ENCODE results near the gene GRIN3A.
A peak's percentile ranks its signal among the peaks of the same experiment; 100 is the strongest.
"Not testable (repeated sequence)": the region's sequence is repeated elsewhere in the genome, so short reads cannot be mapped to it uniquely, and the experiment has no call there.

GRIN3A gene

DNA sequence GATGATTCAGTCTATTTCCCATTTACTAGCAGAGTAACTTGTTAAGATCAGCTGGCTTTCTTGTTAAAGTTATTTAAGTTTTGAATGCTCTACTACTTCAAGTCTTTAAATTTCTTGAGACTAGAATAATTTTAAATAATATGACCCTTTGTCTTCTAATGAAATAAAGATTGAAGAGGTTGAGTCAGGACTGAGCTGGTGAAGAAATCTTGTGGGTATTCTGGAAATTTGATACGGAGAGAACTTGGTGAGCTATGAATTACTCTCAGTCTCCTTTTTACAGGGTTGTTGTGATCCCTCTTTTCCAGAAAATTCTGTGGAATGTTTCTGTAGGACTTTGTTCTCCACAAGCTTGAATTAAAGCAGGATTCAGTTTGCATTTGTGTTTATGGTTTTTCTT is 175.5 kb downstream of the GRIN3A start:
- H3K9me3 Mint-ChIP-seq (ENCODE audit: low read depth) = peaks cover 4% of the 10 kb centered on the region
- peaks cover 58% of the 10 kb centered on the region for H3K36me3 Mint-ChIP-seq
- no peak overlapping the region for H3K27ac Mint-ChIP-seq

DNA sequence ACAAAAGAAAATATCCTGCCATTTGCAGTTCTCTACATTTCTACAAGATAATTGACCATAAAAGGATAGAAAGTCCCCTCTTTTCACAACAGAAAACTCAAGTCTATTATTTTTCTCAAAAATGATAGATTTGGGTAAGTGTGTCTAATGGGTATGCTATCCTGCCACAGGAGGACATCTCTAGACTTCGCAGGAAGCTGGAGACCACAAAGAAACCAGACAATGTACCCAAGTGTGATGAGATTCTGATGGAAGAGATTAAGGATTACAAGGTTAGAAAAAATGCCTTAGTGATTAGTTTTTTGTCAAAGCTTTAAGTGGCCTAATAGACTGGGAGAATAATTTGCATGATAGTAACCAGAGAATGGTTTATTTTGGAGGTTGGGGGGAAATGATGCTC is 176.7 kb downstream of the GRIN3A start:
- H3K4me1 Mint-ChIP-seq (ENCODE audit: low read depth) = peaks cover 26% of the 10 kb centered on the region
- H3K9me3 Mint-ChIP-seq (ENCODE audit: low read depth) = peaks cover 4% of the 10 kb centered on the region
- H3K27ac Mint-ChIP-seq = peak overlapping the region; percentile 62
- no peak overlapping the region for H3K4me3 Mint-ChIP-seq
- peaks cover 64% of the 10 kb centered on the region for H3K36me3 Mint-ChIP-seq
- no peaks in the 10 kb centered on the region for H3K27me3 Mint-ChIP-seq

More for the DNA sequence above, 175.5 kb downstream of the GRIN3A start:
- Mint-ChIP-seq H3K27me3 (no peaks in the 10 kb centered on the region), H3K4me1 (ENCODE audit: low read depth) (peaks cover 35% of the 10 kb centered on the region), H3K4me3 (no peak overlapping the region)

DNA sequence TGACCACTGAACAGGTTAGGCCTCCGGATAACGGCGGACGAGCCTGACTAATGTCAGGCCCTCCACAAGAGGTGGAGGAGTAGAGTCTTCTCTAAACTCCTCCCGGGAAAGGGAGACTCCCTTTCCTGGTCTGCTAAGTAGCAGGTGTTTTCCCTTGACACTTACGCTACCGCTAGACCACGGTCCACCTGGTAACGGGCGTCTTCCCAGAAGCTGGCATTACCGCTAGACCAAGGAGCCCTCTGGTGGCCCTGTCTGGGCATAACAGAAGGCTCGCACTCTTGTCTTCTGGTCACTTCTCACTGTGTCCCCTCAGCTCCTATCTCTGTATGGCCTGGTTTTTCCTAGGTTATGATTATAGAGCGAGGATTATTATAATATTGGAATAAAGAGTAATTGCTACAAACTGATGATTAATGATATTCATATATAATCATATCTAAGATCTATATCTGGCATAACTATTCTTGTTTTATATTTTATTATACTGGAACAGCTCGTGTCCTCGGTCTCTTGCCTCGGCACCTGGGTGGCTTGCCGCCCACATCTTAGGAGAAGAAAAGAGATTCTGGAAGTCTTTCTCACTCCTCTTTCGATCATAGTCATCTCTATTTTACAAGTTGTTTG is 188.9 kb downstream of the GRIN3A start:
- H3K27ac Mint-ChIP-seq; H3K9me3 Mint-ChIP-seq (ENCODE audit: low read depth); H3K4me1 Mint-ChIP-seq (ENCODE audit: low read depth); H3K27me3 Mint-ChIP-seq; H3K4me3 Mint-ChIP-seq: not testable (repeated sequence)
- H3K36me3 Mint-ChIP-seq = peaks cover 49% of the 10 kb centered on the region

DNA sequence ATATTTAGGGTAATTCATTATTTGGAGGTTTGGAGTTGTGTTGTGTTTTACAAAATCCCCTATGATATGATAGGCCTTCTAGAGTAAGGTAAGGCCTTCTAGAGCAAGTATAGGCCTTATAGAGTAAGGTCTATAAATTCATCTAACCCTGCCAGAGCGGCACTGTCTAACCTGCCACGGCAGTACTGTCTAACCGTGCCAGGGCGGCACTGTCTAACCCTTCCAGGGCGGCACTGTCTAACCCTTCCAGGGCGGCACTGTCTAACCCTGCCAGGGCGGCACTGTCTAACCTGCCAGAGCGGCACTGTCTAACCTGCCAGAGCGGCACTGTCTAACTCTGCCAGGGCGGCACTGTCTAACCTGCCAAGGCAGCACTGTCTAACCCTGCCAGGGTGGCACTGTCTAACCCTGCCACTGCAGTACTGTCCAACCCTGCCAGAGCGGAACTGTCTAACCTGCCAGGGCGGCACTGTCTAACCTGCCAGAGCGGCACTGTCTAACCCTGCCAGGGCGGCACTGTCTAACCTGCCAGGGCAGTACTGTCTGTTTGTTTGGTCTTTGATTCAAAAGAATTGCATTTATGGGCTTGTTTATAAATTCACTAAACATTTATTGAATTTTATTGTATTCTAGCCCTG is 195.2 kb downstream of the GRIN3A start:
- H3K27me3 Mint-ChIP-seq = no peaks in the 10 kb centered on the region
- H3K4me3 Mint-ChIP-seq = no peak overlapping the region
- H3K9me3 Mint-ChIP-seq (ENCODE audit: low read depth) = no peaks in the 10 kb centered on the region
- no peaks in the 10 kb centered on the region for H3K4me1 Mint-ChIP-seq (ENCODE audit: low read depth)
- peaks cover 19% of the 10 kb centered on the region for H3K36me3 Mint-ChIP-seq
- no peak overlapping the region for H3K27ac Mint-ChIP-seq

DNA sequence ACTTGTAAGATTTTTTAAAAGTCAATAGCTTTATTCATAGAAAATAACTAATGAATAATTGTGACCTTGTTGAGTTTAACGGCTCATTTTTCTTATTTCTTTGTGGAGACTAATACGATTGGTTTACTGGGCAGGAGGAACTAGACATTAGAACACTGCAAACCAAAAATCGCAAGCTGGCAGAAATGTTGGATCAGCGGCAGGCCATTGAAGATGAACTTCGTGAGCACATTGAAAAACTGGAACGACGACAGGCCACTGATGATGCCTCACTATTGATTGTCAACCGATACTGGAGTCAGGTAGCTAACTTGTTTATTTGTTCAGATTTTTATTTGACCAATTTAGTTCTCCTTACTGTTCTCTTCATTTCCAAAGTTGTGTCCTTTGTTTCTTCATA is 198.4 kb downstream of the GRIN3A start:
- no peaks in the 10 kb centered on the region for H3K4me1 Mint-ChIP-seq (ENCODE audit: low read depth)
- no peak overlapping the region for H3K27ac Mint-ChIP-seq
- no peaks in the 10 kb centered on the region for H3K9me3 Mint-ChIP-seq (ENCODE audit: low read depth)
- H3K36me3 Mint-ChIP-seq = peaks cover 15% of the 10 kb centered on the region
- H3K4me3 Mint-ChIP-seq = no peak overlapping the region
- H3K27me3 Mint-ChIP-seq = no peaks in the 10 kb centered on the region

DNA sequence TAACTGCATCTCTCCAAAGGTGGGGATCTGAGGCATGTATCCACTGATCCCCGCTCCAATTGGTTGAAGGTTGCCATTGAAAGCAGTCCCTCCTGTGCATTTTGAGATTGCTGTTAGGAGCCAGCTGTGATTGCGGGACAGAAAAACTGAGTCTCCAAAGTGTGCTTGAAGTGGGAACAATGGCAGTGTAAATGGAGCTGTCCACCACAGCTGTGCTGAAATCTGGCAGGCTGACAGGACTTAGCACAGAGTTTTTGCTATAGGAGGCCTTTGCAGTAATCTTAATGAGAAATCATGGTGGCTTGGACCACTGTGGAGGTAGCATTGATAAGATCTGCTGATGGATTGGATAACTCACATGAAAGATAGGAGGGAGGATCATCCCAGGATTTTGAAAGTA is 201.5 kb downstream of the GRIN3A start:
- no peaks in the 10 kb centered on the region for H3K9me3 Mint-ChIP-seq (ENCODE audit: low read depth)
- no peak overlapping the region for H3K4me3 Mint-ChIP-seq
- no peak overlapping the region for H3K27ac Mint-ChIP-seq
- H3K36me3 Mint-ChIP-seq = peaks cover 13% of the 10 kb centered on the region
- H3K27me3 Mint-ChIP-seq = no peaks in the 10 kb centered on the region
- peaks cover 12% of the 10 kb centered on the region for H3K4me1 Mint-ChIP-seq (ENCODE audit: low read depth)

DNA sequence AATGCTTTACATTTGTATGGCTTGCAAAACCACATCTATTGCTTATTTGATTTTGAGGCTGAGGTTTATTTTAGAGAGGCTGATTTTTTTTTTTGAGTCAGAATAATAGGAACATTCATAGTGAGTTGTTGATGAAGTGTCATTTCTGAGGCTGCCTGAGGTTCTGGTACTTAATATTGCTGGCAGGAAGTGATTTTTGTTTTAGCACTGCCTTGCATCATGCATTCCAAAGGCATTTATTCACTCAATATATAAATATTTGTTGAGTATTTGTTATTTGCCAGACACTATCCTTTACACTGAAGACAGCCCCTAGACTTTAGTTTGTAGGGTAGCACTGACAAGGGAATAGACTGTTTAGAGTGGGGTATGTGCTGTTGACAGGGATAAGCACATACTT is 202.1 kb downstream of the GRIN3A start:
- H3K4me1 Mint-ChIP-seq (ENCODE audit: low read depth) = peaks cover 12% of the 10 kb centered on the region
- no peaks in the 10 kb centered on the region for H3K27me3 Mint-ChIP-seq
- no peak overlapping the region for H3K27ac Mint-ChIP-seq
- peaks cover 13% of the 10 kb centered on the region for H3K36me3 Mint-ChIP-seq
- H3K9me3 Mint-ChIP-seq (ENCODE audit: low read depth) = no peaks in the 10 kb centered on the region
- no peak overlapping the region for H3K4me3 Mint-ChIP-seq

DNA sequence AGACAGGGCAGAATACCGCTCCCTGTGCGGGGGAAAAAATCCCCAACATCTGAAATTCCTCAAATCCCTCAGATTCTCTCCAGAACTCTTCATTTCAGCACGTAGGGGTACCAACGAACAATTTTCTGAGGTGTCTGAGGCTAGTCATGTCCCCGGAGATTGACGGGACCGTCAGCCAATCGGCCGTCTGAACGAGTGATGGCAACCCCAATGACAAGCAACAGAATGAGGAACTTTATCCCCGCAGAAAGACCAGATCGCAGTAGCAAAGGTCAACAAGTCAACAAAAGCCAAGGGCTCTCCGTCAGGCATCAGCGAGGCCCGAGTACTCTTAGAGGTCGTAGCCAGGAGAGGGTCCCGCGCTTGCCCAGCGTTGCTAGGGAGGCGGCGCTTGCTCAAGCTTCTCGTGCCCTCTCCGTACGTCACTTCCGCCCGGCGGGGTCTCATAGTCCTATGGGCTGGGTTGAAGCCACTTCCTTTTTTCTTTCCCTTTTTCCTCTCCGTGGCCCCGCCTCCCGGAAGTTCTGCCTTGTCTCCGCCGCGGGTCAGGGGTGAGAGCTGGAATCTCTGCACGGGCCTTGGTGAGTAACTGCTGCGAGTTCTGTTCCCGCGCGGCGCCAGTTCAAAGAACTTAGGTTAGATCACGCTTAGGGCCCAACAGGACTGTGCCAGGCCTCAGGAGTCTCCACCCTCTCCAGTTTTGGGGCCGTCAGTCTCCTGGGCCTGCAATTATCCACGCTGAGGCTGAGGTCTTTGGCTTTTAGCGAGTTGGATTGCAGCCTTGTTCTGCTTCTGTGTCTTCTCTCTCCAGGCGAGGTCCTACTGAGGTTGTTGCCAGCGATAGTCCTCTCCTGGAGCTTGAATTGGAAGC is 204.9 kb downstream of the GRIN3A start, which contains the start of gene RNF20:
RNF20 (plus strand) TSS at position 520 of the 871 bp plus-strand sequence. CDS start 1,571 bp downstream, outside the sequence.
- peak within 1 kb of the TSS; percentile 96 for H3K4me3 Mint-ChIP-seq
- H3K4me1 Mint-ChIP-seq (ENCODE audit: low read depth) = peaks cover 14% of the 10 kb centered on the region
- peak within 1 kb of the TSS; percentile 99 for H3K27ac Mint-ChIP-seq
- no peaks in the 10 kb centered on the region for H3K9me3 Mint-ChIP-seq (ENCODE audit: low read depth)
- no peaks in the 10 kb centered on the region for H3K27me3 Mint-ChIP-seq
- peaks cover 11% of the 10 kb centered on the region for H3K36me3 Mint-ChIP-seq

DNA sequence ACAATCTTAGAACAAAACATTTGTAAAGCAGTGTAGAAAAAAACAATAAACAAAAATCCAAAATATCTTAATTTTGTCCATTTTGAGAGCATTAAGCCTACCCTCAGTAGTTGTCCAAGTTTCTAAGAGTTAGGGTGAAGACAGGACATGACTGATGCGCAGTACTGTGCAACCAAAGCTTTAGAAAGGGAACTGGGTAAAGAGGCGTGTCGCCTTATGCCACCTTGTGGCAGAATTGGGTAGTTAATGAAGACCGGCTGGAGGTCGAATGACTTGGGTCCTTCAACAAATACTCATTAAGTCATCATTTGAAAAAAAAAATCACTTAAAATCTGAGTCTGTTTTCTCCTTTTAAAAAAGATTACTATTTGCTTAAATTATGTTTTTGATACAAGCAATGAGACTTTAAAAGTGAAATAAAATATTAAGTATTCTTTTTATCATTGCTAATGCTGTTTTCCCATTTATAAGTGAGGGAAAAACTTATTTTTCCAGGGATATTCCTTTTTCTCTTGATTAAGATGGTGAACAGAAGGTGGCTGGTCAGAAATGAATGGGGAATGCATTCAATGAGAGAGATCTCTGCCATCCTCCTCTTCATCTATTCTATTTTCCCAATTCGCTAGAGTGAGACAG is 208.3 kb downstream of the GRIN3A start:
- Mint-ChIP-seq H3K4me3 (no peak overlapping the region), H3K9me3 (ENCODE audit: low read depth) (no peaks in the 10 kb centered on the region), H3K27ac (no peak overlapping the region), H3K36me3 (peaks cover 3% of the 10 kb centered on the region), H3K27me3 (peaks cover 1% of the 10 kb centered on the region), H3K4me1 (ENCODE audit: low read depth) (peaks cover 14% of the 10 kb centered on the region)

DNA sequence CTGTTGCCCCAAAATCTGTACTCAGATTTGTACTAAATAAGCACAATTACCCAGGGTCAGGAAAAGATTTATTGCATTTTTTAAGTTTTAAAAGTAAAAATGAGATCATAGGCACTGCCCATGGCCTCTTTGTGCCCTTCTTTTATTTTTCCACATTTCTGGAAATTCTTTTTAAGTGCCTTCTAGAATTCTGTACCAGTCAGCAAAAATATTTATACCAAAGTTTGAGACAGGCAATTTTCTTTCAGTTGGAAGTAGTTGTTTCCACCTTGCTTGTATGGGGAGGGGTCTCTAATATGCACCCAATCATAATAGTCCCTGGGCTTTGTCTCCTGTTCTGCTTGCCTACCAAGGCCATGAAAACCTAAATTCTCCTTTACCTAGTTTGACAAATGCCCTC is 210.4 kb downstream of the GRIN3A start:
- Mint-ChIP-seq H3K36me3 (no peaks in the 10 kb centered on the region), H3K4me3 (no peak overlapping the region), H3K27me3 (peaks cover 9% of the 10 kb centered on the region), H3K4me1 (ENCODE audit: low read depth) (peaks cover 5% of the 10 kb centered on the region), H3K9me3 (ENCODE audit: low read depth) (no peaks in the 10 kb centered on the region), H3K27ac (no peak overlapping the region)

DNA sequence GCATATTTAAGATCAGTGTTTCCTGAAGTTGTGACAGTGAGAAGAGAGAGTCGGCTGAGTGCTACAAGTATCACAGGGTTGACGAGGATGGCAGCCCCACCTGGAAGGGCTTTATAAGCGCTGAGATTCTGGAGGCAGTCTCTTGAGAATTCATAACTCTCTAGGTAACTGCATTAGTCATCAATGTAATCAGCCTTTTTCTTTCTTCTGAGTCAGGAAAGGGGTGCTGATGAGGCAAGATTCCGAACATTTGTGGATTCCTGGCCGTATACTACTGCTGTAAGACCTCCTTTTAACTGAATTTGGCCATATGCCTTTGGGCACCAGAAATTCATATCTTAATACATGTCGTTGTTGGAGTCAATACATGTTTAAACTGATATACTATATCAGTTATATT is 211.4 kb downstream of the GRIN3A start:
- Mint-ChIP-seq H3K27me3 (peaks cover 11% of the 10 kb centered on the region), H3K4me1 (ENCODE audit: low read depth) (peaks cover 2% of the 10 kb centered on the region), H3K9me3 (ENCODE audit: low read depth) (no peaks in the 10 kb centered on the region), H3K4me3 (no peak overlapping the region), H3K27ac (no peak overlapping the region), H3K36me3 (no peaks in the 10 kb centered on the region)

DNA sequence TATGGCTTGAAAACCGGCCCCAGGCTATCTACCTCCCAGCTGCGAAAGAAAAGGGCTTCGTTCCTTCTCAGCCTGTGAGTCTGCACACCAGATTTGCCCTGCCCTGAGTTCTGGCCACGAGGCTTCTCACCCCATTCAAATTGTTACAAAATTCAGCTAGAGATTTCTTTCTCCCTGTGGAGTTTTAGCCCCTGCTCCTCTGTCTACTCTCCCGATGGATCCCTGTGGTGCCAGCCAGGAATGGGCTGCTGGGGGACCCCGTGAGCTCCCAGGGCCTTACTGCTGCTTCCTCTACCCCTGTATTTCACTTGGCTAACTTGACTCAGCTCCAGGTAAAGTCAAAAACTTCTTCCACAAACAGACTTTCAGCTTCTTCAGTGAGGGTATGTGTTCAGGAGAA is 214.1 kb downstream of the GRIN3A start:
- Mint-ChIP-seq H3K36me3 (no peaks in the 10 kb centered on the region), H3K9me3 (ENCODE audit: low read depth) (no peaks in the 10 kb centered on the region), H3K4me1 (ENCODE audit: low read depth) (no peaks in the 10 kb centered on the region), H3K27ac (no peak overlapping the region), H3K27me3 (peaks cover 17% of the 10 kb centered on the region), H3K4me3 (no peak overlapping the region)

Data from activated naive CD8-positive, alpha-beta T cell (primary cell).